HG03521 (cell line): Measurements from ENCODE around the gene LRFN3.
"Not testable (repeated sequence)": the region's sequence is repeated elsewhere in the genome, so short reads cannot be mapped to it uniquely, and the experiment has no call there.

Experiments
- ATAC-seq: cut with Tn5 transposase; IDR thresholded peaks from one replicate; pipeline ENCODE4 v1.9.1; 2021; ENCODE audit warnings: mild to moderate bottlenecking, moderate library complexity; ENCODE audit not compliant: unreplicated experiment

LRFN3 gene

DNA sequence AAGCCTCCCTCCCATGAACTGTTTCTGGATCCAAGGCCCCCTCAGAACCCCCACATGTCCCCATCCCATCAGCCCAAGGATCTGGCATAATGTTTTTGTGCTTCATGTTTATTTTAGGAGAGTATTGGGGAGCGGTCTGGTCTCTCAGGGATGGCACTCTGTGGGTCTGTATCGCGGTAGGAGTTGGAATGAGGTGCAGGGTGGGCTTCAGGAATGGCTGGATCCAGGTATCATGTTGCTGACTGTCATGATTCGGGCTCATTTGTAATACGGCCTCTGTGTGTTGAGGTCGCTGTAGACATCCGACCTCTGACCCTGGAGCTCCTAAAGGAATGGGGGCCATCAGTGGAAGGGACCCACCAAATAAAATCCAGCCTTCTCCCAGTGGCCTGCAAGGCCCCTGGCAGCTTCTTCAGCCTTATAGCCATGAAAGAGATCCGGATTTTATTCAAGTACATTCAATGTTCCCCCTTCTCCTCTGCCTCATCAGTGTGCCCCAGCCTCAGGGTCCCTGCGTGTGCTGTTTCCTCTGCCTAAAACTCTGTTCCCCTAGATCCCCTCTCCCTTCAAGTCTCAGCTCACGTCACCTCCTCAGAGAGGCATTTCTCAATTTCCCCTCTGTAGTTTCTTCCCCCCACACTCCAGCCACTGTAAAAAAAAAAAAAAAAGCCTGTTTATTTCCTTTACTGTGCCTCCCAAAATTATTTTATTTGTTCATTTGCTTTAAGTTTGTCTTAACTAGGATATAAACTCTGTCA, 31.7 kb upstream of the LRFN3 start:
- ATAC-seq, result no peak

DNA sequence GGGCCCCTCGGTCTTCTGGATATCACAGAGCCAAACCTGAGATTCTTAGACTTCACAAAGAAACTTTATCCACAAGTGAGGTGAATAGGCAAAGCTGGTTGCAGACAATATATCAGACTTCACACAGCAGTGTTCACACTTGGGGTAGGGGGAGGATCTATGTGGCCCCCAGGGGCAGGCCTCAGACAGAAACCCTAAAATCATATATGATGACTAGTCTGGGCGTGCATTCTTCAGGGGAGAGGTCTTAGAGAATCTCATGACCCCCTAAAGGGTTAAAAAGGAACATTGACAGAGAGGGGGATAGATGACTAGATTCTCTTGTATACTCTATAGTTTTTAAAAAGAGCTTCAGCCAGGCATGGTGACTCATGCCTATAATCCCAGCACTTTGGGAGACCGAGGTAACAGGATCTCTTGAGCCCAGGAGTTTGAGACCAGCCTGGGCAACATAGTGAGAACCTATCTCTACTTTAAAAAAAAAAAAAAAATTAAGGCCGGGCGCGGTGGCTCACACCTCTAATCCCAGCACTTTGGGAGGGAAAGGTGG, 30.9 kb upstream of the LRFN3 start:
- ATAC-seq, result no peak

DNA sequence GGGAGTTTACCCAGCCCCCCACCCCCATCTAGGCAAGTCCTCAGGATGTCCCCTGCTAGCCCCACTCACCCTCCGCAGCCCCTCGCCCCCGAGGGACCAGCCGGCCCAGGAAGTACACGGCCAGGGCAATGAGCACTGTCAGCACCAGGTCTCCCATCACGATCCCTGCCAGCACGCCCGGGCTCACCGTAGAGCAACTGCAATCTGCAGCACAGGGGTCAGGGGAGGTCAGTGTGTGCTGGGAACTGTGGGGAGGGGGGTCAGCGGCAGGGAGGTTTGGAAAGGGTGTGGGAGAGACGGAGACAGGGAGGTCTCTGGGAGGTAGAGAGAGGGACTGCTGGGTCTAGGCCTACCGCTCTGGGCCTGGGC, 28.8 kb upstream of the LRFN3 start:
- ATAC-seq, result no peak

DNA sequence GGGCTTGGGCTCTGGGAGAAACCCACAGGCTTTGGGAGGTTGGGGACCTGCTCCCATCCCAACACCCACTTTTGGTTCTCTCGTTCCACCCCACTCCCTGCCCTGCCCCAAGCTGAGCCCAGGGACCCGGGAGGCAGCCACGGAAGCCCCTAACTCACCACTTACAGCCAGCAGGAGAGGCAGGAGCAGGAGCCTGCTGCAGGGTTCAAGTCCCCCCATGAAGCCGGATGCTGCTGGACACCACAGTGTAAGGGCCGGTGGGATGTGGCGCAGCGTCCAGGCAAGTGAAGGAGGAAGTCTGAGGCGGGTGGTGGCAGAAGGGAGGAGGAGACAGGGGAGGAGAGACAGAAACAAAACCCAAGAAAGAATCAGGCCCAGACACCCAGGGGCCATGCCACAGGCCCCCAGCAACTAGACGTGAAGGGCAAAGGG, 28.1 kb upstream of the LRFN3 start, which contains the start of gene TYROBP:
TYROBP (minus strand) TSS at position 286 of the 432 bp plus-strand sequence; CDS start at position 219, 67 bp downstream.
- no peak for ATAC-seq

DNA sequence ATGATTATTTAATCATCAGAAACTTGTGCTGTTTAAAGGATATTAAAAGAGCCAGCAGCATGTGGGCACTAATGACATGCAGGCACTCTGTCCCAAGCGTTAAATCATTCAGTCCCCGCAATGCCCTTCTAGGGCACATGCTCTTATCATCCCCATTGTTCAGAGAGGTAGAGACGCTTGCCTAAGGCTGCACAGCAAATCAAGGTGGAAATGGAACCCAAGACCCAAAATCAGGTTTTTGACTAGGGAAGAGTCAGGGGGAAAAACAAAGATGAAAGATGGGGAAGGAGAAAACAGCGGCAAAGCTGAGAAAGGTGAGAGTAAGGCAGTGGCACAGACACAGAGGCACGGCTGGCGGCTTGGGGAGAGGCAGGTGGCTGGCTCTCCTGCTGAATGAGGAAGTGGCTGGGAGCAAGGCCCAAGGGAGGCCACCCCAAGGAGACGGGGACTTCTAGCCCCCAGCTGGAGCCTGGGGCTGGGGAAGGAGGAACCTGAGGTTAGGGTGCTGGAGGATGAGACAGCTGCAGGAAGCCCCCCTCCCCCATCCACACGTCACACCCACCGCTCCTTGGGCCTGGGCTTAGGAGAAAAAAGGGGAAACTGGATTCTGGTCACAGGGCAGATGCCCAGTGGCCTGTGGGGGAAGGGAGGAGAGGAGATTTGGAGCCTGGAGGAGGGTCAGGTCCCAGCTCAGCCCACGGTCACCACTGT, 27.0 kb upstream of the LRFN3 start:
- no peak for ATAC-seq

DNA sequence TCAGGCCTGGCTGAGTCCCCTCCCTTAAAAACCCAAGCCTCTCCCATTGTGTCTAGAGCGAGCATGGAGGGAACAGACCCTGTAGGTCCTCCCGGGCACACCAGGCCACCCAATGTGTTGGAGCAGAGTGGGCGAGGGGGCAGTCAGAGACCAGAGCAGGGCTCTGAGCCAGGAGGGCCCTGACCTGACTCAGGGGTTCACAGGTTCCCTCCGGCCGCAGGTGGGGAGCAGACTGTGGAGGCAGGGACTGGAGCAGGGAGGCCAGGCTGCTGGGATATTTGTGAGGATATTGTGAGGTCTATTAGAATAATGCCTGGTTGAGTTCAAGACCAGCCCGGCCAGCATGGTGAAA, 26.5 kb upstream of the LRFN3 start:
- ATAC-seq, result no peak

DNA sequence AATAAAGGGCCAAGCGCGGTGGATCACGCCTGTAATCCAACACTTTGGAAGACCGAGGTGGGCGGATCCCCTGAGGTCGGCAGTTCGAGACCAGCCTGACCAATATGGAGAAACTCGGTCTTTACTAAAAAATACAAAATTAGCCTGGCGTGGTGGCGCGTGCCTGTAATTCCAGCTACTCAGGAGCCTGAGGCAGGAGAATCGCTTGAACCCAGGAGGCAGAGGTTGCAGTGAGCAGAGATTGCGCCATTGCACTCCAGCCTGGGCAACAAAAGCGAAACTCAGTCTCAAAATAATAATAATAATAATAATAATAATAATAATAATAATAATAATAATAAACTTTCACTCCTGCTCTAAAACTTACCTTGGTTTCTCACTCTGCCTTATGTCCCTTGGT, 25.8 kb upstream of the LRFN3 start:
- ATAC-seq, result not testable (repeated sequence)

DNA sequence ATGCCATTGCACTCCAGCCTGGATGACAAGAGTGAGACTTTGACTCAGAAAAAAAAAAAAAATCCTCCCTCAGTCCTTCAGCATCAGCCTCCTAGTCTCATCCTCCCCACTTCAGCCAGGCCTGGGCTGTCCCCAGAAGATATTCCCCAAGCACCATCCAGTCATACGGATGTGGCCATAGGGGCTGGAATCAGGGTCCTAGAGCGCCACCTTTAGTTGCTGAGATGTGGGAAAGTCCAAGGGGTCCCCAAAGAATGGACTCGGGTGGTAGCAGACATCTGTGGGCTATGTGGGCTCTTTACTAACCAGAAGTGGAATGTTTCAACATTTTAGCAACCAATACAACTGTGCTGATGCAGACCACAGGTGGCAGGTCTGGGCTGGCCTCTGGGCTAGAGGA, 25.0 kb upstream of the LRFN3 start:
- no peak for ATAC-seq

DNA sequence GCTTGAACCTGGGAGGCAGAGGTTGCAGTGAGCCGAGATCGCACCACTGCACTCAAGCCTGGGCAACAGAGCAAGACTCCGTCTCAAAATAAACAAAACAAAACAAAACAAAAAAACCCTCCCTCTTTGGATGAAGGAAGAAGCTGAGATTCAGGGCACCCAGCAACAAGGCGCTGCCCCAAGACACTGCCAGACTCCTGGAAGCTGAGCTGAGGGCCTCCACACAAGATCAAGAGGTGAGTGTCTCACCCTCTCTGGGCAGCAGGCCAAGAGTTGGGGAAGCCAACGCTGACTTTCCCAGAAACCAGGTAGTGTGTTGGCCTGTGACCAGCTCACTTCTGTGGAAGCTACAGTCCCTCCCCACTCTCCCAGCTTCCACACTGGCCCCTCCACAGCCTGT, 24.4 kb upstream of the LRFN3 start:
- no peak for ATAC-seq

DNA sequence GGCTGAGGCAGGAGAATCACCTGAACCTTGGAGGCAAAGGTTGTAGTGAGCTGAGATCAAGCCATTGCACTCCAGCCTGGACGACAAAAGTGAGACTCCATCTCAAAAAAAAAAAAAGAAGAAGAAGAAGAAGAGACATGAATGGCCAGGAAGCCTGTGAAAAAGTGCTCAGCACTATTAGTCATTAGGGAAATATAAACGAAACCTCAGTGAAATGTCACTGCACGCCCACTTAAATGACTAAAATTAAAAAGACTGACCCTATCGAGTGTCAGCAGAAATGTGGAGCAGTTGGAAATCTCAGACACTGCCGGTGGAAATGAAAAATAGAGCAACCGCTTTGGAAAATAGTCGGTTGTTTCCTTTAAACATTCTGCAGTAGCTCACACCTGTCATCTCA, 22.6 kb upstream of the LRFN3 start:
- no peak for ATAC-seq

DNA sequence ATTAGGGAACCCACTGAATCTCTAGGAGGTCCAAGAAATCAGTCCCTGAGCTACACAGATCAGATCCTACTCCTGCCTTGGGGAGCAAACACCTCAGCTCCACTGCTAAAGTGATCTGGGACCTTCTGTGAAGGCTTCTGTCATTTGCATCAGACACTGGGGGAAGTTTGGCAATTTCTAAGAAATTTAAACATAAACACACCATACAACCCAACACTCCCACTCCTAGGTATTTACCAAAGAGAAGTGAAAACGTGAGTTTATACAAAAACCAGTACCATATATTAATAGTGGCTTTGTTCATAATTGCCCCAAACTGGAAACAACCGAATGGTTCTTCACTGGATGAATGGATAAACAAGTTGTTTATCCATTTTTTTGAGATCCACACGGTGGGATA, 20.7 kb upstream of the LRFN3 start:
- ATAC-seq, result no peak

DNA sequence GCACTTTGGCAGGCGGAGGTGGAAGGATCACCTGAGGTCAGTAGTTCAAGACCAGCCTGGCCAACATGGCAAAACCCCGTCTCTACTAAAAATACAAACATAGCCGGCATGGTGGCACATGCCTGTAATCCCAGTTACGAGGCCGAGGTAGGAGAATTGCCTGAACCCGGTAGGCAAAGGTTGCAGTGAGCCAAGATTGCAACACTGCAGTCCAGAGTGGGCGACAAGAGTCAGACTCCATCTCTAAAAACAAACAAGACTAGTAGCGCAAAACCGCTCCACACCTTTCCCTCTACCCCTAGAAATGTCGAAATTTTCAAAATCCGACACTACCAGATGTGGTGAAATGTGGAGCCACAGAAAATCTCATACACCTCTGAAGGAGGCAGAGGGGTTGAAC, 16.9 kb upstream of the LRFN3 start:
- no peak for ATAC-seq

DNA sequence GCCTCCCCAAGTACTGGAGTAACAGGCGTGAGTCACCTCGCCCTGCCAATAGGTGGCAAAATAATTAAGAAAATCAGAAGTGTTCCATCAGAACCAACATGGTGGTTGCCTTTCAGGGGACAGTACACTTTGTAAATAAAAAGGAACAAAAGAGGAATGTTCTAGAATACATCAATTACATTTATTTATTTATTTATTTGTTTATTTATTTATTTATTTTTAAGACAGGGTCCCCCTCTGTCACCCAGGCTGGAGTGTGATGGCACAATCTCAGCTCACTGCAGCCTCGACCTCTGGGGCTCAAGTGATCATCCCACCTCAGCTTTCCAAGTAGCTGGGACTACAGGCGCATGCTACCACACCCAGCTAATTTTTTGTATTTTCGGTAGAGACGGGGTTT, 15.2 kb upstream of the LRFN3 start:
- no peak for ATAC-seq

DNA sequence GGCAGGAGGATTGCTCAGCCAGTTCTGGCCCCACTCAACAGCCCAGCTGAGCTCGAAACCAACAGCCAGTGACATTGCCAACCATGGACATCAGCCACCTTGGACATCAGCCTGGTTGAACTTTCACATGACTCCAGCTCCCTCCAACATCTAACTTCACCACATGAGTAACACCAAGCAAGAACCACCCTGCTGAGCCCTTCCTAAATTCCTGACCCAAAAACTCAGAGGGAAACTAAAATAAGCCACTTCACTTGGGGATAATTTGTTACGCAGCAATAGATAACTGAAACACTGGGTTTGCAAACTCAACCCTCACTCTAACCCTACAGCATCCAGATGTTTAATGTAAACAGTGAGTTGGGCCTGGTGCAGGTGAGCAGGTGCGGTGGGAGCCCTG, 10.7 kb upstream of the LRFN3 start:
- ATAC-seq, result no peak

DNA sequence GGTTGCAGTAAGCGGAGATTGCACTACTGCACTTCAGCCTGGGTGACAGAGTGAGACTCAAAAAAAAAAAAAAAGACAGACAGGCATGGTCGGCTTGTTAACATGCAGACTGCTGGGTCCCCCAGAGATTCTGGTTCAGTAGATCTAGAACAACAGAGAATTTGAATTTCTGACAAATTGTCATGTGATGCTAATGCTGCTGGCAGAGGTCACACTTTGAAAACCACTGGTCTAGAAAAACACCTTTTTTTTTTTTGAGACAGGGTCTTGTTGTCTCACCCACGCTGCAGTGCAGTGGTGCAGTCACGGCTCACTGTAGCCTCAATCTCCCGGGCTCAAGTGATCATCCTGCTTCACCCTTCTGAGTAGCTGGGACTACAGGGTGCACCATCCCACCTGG, 7.7 kb upstream of the LRFN3 start:
- ATAC-seq, result no peak

DNA sequence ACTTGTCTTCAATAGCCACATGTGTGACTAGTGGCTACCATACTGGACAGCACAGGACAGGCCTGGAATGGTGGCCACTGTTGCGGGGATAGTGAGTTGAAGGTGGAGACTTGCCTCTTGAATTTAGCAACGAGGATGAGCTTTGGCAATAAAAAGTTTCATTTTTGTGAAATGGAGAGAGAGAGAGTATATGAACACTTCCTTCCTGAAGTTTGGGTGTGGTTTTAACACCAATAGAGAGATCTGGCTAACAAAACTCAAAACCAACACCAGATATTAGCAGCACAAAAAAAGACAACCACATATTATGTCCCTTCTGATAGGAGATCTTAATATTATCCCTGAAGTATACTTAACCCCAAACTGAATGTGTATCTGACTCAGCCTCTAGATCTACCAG, 6.3 kb upstream of the LRFN3 start:
- no peak for ATAC-seq

DNA sequence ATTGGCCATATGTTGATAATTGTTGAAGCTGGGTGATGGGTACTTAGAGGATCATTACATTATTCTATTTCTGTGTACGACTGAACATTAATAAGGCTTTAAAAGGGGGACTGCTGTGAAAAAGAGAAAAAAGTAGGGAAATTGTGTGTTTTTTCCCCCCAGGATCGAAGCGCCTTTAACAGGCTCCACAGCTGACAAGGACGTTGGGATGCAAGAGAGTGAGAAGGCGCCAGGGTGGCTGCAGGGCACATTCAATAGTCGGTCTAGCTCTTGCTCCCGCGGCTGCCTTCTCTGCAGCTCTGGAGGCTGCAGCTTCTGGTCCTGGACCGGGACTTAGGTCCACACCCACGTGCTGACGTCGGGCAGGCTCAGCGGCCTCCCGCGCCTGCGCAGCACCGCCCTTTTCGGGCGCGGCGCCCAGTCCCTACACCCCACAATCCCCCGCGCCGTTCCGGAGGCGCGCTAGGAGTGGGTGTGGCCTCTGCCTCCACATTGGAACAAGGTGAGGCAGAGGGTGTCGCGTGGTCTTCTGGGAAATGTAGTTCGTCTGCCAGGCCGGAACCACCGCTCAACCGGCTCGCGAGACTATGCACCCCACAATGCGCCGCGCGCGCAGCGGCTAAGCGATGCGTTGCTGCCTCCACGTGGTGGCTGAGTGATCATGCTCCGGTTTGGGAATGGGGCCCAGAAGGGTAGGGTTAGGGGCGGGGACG, 4.9 kb upstream of the LRFN3 start:
- peak; percentile 97 for ATAC-seq

DNA sequence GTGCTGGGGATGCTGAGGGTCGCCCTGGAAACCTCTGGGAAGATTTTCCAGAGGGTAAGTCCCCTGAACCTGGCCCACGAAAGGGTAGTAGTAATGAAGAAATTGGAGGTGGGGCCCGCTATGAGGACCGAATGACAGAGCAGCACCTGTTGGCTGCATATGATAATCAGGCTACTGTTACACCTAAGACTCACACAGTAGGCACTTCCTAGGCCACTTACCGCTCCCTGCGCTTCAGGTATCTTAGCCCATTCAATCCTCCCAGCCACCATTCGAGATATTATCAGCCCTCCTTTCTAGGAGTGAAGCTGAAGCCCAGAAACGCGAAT, 4.3 kb upstream of the LRFN3 start:
- ATAC-seq, result no peak

DNA sequence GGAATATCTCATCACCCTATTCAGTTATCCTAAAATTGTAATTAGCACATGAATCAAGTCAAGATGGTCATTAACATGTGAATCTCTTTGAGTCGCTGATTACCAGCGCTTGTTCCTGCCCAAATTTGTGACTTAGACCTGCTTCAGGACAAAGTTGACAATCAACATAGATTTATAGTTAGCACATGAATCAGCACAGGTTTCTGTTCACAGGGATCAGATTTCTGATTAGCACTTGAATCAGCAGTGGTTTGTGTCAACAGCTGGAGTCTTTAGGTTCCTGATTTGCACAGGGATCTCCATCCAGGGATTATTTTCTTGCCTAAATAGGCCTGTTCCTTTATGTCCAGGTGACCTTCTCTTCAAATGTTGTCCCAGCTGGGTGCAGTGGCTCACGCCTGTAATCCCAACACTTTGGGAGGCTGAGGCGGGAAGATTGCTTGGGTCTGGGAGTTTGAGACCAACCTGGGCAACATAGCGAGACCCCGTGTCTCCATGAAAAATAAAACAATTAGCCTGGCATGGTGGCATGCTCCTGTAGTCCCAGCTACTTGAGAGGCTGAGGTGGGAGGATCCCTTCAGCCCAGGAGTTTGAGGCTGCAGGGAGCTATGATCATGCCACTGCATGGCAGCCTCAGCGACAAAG, 3.8 kb upstream of the LRFN3 start:
- ATAC-seq, result no peak

DNA sequence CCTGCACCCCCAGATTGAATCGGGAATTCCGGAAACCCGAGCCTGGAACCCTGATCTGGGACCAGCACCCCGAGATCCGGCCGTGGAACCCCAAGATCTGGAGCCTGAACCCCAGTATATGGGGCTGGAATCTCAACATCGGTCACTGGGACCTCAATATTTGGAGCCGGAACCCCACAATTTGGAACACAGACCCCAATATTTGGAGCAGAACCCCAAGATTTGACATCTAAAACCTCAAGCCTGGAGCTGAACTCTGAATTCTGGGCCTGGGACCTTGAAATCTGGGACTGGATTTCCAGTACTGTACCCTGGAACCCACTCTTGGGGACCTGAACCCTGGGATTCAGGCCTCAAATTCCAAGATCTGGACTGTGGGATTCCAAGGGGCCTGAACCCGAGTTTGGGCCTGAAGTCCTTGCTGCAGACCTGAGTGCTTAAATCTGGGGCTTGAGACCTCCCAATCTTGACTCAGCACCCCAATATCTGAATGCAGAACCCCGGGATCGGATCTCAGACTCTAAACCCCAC, 629 bp downstream of the LRFN3 start:
- ATAC-seq, result no peak
